ENCODE measurements around the gene PASK. TPM values are rescaled to one million over a fixed set of nuclear protein-coding genes. Genes with fewer than 3 reads are reported as not detected.

The PASK gene
- total and polyA plus RNA-seq, 2 donors (not counting 1 experiment from before 2014, with no cell fraction given), result 48.2 to 144 TPM

GRCh38 chr2:241150660-241151530, 1.6 kb upstream of the PASK start:
- Histone ChIP-seq H3K4me2 (replicated peaks; ENCODE audit: low read depth, low read length, poor library complexity, severe bottlenecking) (peak overlapping the region; percentile 99), H3K27ac (ENCODE audit: low read length in 2 of 2) (peak overlapping the region in 1 of 2 donors; percentile 80), H2AFZ (ENCODE audit: insufficient read depth, low read depth, low read length, poor library complexity, severe bottlenecking) (peak overlapping the region; percentile 99), H3K4me3 (ENCODE audit: control extremely low read depth in 1 of 5, extremely low read depth in 1 of 5, insufficient read depth in 1 of 5, low read depth in 2 of 5, low read length in 4 of 5) (peak overlapping the region; percentile 56 to 94 (median 84)), H3K9ac (ENCODE audit: low read length) (peak overlapping the region; percentile 85), H3K4me1 (ENCODE audit: control insufficient read depth in 2 of 2, insufficient read depth in 2 of 2, low read length in 2 of 2) (peaks cover 12 to 20% of the 10 kb centered on the region in 2 donors), H3K9me3 (ENCODE audit: control extremely low read depth in 1 of 3, control insufficient read depth in 2 of 3, insufficient read depth in 1 of 3, low read length in 2 of 3) (no peaks in the 10 kb centered on the region), H4K20me1 (ENCODE audit: control insufficient read depth, insufficient read depth, low read length, poor library complexity, severe bottlenecking) (no peaks in the 10 kb centered on the region), H3K36me3 (replicated peaks in 1 of 2; ENCODE audit: control extremely low read depth in 1 of 2, control insufficient read depth in 1 of 2, extremely low read depth in 1 of 2, insufficient read depth in 2 of 2, low read length in 1 of 2) (peaks cover 0 to 9% of the 10 kb centered on the region in 2 experiments), H3K27me3 (replicated peaks in 1 of 4; ENCODE audit: control extremely low read depth in 1 of 4, control insufficient read depth in 3 of 4, insufficient read depth in 4 of 4, low read length in 3 of 4) (no peaks in the 10 kb centered on the region), H3K79me2 (ENCODE audit: control insufficient read depth, insufficient read depth, low read length) (peaks cover 36% of the 10 kb centered on the region)
- ATAC-seq (ENCODE audit: low read depth), result no peak
- POLR2A ChIA-PET, result interaction anchor here (0.5 to 2.1 kb wide), 10 partner anchors 18 to 728 kb away, joined by 3 to 13 read pairs (median 4); no protein-coding TSS in a partner anchor
- Mint-ChIP-seq H3K4me3 (peak overlapping the region; percentile 96), H3K27me3 (no peaks in the 10 kb centered on the region), H3K9me3 (ENCODE audit: insufficient read depth) (no peaks in the 10 kb centered on the region), H3K4me1 (peaks cover 35% of the 10 kb centered on the region), H3K27ac (peak overlapping the region; percentile 93)
- intact Hi-C loops (cut with micrococcal nuclease), result loop anchor here (1.0 to 5.0 kb wide), 10 partner anchors 24 to 237 kb away; partner anchors contain the start of genes FARP2, HDLBP, MTERF4 and SEPTIN2
- CTCF ChIA-PET, result interaction anchor here (0.7 to 4.5 kb wide), 15 partner anchors 27 to 818 kb away, joined by 3 to 101 read pairs (median 5); partner anchors contain the start of gene MTERF4
- no peak for TF ChIP-seq EZH2 (IDR thresholded peaks at IDR 0.05; ENCODE audit: borderline replicate concordance, insufficient read depth, low read depth, low read length, poor library complexity, severe bottlenecking)
- peak; percentile 39 for TF ChIP-seq CTCF (IDR thresholded peaks at IDR 0.05)
- 18% methylated on average over 34 of the region's 37 CpGs for WGBS (ENCODE audit: insufficient coverage)
- DNase-seq, result no peak

Data from B cell (primary cell).